NCI-H774 (cell line): ENCODE data around the gene WDR26.
"Not testable (repeated sequence)": the region's sequence is repeated elsewhere in the genome, so short reads cannot be mapped to it uniquely, and the experiment has no call there.

ENCODE experiments used
- DNase-seq: peaks from one replicate; lab custom pipeline; 2025; lab: John Stamatoyannopoulos, UW

Gene WDR26

DNA sequence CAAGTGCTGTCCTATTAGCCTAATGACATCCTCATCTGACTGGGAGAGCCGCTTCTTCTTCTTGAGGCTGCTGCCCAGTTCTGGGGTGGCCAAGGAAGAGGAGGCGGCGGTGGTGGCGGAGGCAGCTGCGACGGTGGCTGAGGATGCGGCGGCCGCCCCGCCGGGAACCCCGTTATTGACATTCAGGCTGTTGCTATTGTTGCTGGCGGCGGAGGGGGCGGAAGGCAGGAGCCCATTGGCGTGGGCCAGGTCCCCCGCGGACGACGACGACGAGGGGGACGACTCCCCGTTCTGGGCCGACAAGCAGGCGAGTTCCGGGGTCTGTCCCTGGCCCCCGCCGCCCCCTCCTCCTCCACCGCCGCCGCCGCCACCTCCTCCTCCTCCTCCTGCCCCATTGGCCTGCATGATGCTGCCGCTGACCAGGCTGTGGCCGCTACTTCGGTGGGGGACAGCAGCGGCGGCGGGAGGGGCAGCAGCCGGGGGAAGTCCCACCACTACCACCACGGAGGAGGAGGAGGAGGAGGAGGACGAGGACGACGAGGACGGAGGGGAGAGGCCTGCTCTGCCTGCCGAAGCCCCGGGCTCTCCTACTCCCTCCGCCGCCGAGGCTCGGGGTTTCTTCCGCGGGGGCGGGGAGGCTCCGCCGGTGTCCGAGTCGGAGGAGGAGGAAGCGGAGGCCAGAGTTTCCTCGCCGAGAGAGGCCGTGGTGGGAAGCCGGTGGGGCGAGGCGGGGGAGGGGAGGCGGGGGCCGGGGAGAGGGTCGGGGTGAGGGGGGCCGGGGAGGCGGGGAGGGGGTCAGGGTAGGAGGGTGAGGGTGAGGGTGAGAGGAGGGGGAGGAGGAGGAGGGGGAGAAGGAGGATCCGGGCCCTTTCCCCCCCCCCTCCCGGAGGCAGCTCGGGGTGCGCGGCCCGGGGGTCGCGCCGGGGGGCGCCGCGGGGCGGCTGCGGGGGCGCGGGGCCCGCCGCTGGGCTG is 610 bp downstream of the WDR26 start:
- DNase-seq: peak; percentile 7

DNA sequence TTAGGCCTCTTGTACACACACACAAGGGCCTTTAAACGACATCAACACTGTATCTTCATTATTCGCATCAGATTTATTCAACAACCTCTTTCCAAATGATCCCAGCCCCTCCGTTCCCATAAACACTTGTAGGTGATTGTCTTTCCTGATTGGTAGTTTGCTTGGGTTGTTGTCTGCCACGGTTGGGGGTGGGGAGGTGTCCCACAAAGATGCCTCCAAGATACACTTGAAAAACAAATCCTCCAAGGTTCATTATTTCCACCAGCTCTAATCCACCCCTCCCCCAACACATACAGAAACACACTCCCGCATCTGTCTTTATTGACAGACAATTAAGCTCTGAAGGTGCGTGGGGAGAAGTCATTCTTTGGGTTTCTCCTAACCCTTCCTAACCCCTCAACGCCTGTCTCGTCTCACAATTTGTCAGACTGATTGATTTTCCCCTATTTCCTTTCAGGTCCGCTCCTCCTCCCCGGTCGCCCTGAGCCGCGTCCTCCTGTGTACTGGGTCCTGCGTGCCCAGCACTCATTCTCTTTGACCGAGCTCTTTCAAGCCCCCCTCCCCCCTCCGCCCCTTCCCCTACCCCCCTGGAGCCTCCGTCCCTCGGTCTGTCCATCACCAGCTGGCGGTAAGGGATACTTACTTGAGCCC is 1.4 kb downstream of the WDR26 start:
- DNase-seq: peak; percentile 15

DNA sequence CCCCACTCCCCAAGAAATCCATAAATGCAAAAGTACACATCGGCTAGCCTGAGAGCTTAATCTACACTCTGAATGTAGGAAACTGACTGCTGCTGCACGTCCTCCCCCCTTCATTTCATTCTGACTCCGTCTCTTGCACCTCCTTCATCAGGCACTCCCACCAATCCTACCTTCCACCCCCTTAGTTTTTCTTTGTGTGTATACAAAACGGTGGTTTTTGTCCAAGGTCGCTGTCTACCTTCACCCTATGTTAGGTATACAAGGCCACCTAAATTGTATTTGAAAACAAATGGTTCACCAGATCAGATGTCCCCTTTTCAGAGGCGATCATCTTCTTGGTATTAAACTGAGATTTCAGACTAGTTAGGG is 1.9 kb downstream of the WDR26 start:
- DNase-seq: no peak

DNA sequence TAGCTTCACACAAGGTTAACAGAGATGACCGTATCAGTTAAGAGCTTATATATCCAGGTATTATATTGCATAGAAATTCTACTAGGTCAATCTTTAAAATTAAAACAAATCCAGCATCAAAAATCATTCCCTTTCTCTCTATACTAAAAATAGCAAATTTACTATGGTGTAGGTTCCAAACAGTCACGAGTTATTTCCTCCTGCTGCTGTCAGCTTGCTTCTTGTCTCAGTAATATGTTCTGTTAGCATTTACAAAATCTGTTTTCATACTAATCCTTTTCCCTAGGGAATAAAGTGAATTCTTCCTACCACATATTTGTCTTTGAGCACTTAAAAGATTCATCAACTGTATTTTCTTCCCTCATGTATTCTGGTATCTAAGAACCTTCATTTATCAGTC is 2.5 kb downstream of the WDR26 start:
- no peak for DNase-seq

DNA sequence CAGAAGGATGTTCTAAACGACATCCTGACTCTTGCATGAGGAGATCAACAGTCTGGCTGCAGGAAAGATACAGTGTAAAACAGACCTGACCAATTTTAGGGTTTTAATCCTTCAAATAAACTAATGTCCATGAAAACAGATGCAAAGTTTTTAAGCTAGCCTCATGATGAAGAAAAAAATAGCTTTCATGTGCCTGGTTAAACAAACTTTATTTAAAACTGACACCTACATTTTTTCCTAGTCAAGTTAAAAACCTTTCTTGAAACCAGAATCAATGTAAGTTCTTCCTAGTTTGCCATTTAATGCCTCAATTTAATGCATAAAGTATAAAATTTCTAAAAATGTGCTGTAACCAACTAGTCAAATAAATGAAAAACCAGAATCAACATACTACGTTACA is 2.9 kb downstream of the WDR26 start:
- DNase-seq: no peak

DNA sequence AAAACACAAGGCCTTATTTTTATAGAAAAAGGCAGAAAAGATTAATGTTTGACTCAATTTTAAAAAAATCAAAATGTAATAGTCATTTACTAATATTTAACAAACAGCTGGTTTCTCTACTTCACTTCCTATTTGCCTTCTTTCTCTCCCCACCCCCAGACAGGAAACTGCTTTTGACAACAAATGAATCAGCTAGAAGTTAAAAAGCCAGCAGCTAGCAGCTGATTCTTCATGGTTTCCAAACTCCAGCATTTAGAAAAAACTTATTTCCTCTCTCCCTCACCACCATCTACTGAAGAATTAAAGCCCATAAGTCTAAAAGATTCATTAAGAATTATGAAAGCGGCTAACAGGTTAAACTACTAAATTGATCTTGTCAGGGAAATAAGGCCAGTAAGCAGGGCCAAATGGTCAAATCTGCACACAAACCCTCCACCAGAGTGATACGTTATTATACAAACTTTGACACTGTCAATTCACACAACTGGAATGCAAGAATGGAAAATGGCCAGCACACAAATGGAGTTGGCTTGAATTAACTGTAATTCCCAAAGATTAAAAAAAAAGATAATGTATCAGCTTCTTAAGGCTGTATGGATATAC is 4.0 kb downstream of the WDR26 start:
- peak; percentile 11 for DNase-seq

DNA sequence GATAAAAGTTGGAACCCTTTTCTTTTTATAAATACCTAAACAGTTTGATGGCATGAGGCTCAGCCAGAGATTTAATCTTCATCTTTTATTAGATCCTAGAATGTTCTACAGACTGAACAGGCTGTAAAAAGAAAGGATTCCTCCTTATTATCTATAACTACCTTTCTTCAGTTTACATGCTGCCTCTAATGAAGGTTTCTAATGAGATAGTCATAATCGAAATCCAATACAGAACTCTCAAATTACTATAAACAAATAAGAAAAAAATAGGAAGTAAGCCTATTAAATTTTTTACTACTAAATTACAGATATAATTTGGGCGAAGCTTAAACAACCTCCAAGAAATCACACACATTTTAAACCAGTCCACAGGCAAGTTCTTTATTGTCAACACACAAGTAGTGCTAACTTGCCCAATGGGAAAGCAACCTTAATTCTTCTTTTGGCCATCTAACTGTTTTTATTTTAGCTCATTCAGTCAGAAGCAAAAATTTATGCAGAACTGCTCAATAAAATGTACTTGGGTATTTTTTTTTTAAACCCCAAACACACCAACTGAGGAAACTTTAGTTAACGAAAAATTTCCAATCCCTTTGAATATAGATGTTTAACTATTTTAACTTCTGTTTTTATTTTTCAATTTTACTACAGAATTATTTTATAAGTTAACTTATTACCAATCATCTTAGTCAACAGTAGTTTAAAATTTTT is 4.8 kb downstream of the WDR26 start:
- no peak for DNase-seq

DNA sequence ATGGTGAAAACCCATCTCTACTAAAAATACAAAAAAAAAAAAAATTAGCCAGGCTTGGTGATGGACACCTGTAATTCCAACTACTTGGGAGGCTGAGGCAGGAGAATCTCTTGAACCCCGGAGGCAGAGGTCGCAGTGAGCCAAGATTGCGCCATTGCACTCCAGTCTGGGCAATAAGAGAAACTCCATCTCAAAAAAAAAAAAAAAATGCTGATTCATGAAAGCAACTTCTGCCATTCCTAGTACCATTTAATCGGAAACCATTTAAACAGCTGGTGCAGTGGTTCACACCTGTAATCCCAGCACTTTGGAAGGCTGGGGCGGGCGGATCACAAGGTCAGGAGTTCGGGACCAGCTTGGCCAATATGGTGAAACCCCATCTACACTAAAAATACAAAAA is 5.9 kb downstream of the WDR26 start:
- not testable (repeated sequence) for DNase-seq

DNA sequence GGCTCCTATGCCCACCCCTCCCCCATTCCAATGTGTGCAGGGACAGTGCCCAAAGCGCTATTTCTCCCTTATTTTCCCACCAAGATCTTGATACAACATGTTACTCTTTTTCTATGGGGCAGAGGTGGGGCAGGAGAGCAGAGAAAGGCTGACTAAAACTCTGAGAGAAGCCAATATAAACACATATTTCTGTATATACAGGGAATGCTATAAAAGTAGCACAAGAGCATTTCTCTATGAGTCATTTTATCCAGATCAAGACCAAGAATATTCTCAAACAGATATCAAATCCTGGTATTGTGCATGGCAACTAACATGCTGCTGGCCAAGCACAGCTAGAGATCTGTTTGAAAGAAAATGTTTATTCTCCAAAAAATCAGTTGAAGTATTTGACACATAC is 7.3 kb downstream of the WDR26 start:
- DNase-seq: no peak

DNA sequence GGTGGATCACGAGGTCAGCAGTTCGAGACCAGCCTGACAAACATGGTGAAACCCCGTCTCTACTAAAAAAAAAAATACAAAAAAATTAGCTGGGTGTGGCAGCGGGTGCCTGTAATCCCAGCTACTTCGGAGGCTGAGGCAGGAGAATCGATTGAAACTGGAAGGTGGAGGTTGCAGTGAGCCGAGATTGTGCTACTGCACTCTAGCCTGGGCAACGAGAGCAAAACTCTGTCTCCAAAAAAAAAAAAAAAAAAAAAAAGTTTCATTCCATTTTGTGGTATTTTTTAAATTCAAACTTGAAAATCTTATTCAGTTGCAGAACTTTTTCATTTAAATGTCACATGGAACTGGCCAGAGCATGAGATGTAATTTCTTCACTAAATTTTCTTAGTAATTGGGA is 7.7 kb downstream of the WDR26 start:
- DNase-seq: not testable (repeated sequence)

DNA sequence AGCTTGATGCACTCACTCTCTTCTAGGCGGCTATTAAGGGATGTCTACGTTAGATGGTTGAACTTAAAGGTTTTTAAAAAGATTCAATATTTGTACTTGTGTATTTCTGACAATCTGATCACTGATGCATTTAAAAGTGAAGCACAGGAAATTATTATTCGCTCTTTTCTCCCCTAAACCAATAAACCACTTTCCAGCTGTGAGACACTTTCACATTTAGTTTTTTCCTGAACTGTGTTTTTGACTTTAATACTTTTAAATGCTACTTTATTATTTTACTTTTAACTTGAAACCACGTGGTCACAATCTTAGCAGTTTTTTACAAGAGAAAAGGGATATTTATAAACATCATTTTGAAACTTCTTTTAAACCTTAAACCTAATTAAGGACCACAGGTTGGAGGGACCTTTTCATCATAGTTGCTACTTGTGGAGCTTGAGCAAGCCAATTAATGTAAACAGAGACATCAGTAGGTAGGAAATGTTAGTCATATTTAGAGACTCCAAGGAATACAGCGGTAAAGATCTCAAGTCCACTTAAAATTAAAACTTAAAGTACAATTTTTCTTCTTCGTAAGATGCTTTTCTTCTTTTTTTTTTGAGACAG is 9.2 kb downstream of the WDR26 start:
- DNase-seq: no peak

DNA sequence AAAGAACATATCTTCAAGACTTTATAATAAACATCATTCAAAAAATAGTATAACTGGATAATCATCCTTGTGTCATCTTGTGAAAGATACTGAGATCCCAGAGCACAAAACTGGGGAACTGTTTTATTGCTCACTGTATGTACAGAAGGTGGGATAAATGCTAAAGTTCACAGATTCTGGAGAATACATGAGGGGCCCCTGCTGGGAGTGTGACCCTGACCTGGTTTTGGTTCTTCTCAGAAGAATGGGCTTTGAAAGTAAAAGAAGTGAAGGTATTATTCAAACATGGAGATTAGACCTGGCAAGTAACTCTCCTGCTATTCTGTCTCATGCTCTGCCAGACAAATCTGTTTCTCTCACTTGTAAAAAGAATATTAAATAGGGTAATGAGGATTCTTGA is 14.5 kb downstream of the WDR26 start:
- DNase-seq: no peak

DNA sequence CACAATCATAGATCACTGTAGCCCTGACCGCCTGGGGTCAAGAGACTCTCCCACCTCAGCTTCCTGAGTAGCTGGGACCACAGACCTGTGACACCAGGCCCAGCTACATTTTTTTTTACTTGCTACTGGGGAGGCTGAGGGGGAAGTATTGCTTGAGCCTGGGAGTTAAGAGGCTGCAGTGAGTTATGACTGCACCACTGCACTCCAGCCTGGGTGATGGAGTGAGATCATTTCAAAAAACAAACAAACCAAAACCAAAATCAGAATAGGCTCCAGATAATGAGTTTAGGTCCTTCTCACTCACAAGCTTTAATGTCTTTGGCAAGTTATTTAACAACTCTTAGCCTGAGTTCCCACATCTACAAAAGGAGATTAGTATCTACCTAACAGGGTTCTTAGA is 22.8 kb downstream of the WDR26 start:
- no peak for DNase-seq

DNA sequence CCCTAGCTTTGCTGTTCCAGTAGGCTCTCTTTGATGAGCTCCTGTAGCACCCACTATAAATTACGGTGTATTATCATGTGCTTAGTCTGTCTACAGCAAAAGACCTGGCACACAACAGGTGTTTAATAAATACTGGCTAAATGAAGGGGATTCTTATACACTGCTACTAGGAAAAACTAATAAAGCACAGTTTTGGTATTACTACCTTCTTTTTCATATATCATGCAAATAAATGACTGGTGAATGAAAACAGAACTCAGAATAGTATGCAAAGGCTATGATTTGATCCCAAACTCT is 26.4 kb downstream of the WDR26 start:
- no peak for DNase-seq

DNA sequence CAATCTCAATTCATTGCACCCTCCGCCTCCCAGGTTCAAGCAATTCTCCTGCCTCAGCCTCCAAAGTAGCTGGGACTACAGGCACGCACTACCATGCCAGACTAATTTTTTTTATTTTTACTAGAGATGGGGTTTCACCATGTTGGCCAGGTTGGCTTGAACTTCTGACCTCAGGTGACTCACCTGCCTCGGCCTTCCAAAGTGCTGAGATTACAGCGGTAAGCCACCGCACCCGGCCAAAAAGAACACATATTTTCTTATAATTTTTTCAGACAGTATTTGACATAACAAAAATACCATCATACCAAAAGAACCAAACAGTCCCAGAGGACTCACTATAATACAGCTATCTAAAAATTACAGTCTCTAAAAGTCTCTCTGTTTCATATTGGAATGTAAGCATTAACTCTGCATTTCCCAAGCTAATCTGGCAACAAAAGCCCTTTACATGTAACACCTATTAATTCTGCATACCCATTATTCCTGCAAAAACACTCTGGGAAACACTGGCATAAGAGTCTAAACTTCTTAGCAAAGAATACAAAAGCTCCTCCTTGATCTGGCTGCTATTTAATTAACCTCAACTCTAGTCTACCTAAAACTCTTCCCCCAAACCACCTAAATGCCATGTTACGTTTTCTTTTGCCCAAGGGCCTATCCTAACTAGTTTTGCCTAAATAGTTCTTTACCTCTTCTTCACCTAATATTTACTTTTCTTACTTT is 26.9 kb downstream of the WDR26 start:
- DNase-seq: no peak

DNA sequence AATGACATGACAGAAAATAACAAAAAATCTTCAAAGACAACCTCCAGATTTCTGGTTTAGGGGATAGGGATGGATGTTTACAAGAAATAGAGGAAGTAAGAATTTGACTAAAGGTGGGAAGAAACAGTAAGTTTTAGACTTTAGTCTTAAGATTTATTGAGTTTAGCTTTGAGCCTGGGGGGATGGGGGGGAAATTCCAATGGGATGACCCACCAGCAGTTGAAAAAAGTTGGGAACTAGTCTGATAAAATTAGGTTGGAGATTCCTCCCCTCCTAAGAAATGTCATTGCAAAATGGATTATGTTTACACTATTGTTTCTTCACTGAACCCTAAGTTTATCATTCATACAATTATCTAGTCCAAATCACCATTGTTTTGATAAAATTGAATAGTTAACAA is 28.4 kb downstream of the WDR26 start:
- DNase-seq: no peak

DNA sequence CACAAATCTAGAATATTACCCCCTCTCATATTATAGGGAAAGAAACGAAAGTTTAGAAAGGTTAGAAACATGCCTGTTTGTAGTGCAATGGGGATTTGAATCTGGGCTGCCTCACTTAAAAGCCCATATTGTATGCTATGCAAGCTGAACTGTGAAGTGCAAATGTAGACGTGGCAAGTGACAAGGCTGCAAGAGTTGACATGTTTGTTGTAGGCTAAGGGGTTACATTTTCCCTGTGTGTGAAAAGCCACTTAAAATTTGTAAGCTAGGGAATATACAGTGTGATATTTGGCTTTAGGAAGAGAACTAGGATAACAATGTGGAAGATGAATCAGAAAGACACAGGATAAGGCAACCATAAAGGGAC is 29.0 kb downstream of the WDR26 start:
- DNase-seq: no peak

DNA sequence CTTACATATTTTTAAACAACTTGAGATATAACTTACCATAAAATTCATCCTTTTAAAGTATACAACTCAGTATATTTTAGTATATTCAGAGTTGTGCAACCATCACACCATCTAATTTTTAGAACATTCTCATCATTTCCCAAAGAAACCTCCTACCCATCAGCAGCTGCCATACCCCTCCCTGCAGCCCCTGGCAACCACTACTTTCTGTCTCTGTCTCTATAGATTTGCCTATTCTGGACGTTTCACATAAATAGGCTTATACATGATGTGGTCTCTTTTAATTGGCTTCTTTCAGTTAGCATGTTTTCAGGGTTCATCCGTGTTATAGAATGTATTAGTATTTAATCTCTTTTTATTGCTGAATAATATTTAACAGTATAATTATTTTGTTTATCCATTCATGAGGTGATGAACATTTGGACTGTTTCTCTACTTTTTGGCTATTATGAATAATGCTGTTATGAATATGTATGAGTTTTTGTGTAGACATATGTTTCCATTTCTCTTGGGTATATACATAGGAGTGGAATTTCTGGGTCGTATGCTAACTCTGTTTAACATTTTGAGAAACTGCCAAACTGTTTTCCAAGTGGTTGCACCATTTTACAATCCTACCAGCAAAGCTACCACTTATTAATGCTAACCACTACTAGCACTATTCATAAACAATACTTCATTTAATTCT is 29.5 kb downstream of the WDR26 start:
- no peak for DNase-seq

DNA sequence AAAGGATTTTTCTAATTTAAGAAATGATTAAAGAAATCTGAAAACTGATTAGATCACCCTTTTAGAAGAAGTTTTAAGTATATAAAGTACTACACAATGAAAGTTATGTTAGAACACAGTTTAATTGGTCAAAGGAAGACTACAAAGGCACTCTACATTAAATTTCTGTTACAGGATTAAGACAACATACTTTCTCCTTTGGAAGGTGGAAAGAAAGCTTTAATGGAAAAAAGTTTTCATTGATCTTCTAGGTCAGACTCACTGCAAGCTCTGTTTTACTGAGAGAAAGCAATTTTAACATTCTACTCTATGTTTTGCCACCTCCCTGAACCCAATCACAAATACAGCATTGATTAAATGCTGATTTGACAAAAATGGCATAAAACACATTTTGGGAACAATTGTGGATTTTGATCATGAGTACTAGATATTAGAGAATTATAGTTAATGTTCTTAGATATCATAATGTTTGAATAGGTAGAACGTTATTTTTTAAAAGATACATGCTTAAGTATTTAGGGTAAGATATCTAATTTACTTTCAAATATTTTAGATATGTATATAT is 32.0 kb downstream of the WDR26 start:
- no peak for DNase-seq

DNA sequence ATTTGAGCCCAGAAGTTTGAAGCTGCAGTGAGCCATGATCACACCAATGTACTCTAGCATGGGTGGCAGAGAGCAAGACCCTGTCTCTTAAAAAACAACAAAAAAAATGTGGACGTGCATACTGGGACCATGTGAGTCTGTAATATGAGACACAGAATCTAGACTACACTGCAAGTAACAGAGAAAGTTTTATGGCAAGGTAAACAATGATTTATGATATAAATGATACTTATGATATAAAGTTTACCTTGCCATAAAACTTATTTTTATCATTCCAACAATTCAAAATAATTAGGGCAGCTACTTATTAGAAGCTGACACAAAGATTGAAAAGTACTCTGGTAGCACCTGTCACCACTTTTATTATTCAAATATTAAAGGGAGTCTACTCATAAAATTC is 34.7 kb downstream of the WDR26 start:
- no peak for DNase-seq

DNA sequence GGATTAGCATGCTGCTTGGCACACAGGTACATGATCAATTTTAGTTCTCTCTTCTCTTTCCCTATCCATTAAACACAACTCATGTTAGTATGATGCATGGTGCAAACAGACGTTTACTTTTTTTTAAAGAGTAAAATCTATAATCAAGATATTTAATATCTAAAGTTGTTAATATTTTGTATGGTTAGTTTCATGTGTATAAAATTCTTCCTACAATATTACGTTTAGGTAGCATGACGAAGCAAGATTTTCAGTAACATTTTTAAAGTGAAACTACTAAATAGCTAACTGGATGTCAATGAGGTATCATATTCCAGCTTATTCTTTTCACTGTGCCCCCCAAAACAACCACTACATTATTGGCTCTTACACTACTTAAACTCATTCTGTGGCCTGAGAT is 41.3 kb downstream of the WDR26 start:
- no peak for DNase-seq
